HG03039 (cell line): ENCODE measurements around the gene FAM117A.
A peak's percentile ranks its signal among the peaks of the same experiment; 100 is the strongest.
"Not testable (repeated sequence)": the region's sequence is repeated elsewhere in the genome, so short reads cannot be mapped to it uniquely, and the experiment has no call there.

Experiments
- ATAC-seq: cut with Tn5 transposase; IDR thresholded peaks from one replicate; pipeline ENCODE4 v1.9.1; 2021; ENCODE audit warnings: mild to moderate bottlenecking, moderate library complexity; ENCODE audit not compliant: unreplicated experiment

The FAM117A gene

DNA sequence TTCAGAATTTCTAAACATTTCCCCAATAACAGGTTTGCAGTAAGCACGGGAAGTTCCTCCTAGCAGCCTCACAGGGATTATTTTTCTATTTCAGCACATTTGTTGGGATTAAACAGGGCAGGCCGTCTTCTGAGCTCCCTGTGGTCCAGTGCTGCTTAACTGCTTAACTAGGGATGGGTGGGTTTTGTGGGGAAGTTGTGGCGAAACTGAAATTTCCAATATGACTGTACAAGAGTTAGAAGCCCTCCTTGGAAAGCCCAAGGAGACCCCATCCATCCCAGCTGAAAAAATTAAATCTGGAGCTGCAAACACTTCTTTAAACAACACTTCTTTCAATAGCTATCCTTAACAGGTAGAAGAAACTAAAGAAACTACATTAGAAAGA lies 22.2 kb downstream of the FAM117A start:
- no peak for ATAC-seq

DNA sequence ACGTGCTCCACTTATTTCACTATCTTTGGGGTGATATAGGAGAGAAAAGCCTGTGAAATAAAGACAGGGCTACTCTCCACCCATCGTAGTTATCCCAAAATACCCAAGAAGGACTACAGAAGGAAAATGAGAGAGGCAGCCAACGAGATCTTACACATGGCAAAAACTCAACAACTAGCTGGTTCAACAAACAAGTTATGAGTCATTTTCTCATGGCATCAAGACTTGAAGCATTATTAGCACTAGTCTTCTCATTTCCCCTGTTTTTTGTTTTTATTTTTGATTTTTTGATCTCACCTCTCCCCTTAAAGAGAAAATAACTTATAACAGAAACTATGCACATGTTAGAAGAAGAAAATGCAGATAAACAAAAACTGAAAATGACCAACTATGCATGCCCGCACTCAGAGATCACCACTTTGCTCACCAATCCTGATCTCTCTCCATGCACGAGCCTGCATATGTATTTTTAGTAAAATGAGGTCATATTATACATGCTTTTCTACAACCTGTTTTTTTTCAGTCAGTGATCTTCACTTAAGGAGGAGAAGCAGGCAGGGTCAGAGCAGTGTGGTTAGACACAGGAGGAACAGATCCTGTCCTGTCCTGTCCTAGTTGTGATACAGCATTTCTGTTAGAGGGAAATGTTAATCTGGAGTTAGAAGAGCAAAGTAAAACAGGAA lies 22.8 kb downstream of the FAM117A start:
- ATAC-seq: peak; percentile 46

DNA sequence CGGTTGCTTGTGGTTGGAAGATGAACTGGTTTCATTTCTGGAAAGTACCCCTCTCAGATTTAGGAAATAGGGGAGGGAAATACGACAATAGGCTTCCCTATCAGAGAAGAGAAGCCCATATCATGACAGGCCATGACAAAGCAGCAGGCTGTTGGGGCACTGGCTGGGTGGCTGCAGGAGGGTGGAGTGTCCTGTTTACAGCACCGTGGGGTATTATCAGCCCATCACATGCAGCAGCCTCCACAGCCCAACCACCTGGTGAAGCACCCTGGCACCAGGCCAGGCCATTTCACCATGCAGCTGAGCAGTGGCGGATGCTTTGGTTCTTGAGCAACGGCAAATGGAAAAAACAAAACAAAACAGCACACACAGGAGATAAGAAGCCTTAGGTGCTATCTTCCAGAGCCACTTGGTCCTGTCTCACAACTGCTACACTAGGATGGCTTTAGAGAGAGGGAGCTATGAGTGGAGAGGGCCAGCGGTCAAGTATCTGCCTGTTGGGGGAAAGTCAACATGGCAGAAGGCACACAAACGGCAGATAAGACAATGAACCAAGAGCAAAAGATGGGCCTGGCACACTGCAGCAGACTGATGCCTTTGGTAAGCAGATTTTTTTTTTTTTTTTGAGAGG lies 24.2 kb downstream of the FAM117A start:
- ATAC-seq: no peak

DNA sequence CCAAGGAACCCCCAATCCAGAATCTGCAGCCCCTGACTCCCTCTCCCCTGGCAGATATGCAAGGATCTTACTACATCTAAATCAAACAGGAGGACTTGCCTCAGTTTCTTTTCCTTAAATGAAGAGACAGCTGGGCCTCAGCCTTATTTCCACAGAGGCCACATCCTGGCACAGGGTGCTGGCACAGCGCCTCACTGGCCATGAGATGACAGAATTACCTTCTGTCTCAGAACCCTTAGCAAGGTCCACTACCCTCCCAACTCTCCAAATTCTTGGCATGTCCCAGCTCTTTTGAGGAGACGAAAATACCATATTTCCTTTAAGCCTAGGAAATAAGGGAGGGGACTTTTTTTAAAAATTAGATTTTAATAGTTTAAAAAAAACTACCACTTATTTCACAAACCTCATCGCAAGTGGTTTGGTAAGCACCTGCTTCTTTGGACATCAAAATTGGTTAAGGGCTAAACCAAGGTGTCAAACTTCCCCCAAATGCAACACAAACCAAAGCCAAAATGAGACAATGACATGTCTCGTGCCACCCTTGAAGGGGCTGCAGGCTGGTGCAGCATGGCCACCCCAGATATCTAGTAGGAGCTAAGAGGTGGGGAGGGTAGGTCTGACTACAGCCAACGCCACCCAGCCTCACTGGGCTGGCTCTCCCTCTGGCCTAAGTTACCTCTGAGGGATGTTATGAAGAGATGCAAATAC lies 25.3 kb downstream of the FAM117A start:
- ATAC-seq: no peak

DNA sequence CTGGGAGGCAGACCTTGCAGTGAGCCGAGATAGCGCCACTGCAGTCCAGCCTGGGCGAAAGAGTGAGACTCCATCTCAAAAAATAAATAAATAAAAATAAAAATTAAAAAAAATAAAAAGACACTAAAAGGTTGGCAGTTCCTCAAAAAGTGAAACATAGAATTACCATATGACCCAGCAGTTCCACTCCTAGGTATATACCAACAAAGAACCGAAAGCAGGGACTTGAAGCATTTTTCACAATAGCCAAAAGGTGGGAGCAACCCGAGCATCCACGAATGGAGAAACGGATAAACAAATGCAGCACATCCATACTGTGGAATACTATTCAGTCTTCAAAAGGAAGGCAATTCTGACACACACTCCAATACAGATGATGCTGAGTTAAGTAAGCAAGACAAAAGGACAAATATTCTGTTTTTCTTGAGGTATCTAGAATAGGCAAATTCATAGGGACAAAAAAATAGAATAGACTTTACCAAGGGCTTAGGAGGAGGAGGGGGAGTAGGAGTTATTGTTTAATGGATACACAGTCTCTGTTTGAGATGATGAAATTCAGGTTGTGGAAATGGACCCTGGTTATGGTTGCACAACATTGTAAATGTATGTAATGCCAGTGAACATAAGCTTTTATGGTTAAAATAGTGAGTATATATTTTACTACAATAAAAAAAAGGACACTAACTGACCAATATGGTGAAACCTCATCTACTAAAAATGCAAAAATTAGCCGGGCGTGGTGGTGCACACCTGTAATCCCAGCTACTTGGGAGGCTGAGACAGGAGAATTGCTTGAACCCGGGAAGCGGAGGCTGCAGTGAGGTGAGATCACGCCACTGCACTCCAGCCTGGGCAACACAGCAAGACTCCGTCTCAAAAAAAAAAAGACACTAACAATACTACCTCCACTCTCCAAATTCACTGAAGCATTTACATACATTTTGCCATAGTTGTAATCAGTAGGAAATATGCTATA lies 29.1 kb downstream of the FAM117A start:
- no peak for ATAC-seq

DNA sequence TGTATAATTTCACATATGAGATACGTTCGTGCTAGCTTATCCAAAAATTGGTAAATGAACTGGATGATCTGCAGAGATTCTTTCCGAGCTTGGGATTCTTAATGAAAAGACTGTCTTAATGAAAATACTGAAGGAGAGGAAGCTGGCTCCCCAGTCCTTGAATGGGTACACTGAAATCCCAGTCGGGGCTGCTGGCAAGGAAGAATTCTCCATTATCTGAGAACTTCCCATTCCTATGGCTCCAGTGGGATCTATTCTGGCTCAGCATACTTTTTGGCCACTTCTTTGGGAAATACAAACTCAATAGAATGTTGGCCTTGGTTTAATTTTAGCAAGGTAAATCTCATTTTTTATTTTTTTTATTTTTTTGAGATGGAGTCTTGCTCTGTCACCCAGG lies 32.5 kb downstream of the FAM117A start:
- ATAC-seq: no peak

DNA sequence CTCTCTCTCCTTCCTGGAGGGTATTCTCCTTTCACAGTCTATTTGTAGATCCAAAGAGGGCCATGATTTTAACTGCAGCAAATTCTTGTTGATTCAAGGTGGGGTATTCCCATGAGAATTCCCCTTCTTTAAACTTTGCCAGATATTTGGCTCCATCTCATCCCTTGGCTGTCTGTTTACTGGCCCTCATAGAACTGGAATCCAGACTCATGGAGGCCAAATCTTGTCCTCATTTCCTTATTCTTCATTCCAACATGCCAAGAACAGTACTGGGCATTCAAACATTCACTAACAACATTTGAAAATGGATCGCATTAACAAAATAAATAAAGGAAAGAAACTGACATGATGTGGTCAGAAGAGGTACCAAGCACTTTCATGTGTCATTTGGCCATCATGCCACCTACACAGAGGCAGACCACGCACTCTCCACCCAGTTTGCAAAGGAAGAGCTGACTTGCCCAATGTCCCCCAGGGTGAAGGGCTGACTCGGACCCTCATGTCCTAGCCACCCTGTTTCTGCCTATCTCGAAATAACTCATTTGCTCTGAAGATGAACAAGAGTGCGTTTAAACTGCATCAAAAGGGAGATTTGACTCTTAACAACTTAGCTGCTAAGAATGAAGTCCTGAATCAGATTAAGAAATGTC lies 33.0 kb downstream of the FAM117A start:
- ATAC-seq: no peak

DNA sequence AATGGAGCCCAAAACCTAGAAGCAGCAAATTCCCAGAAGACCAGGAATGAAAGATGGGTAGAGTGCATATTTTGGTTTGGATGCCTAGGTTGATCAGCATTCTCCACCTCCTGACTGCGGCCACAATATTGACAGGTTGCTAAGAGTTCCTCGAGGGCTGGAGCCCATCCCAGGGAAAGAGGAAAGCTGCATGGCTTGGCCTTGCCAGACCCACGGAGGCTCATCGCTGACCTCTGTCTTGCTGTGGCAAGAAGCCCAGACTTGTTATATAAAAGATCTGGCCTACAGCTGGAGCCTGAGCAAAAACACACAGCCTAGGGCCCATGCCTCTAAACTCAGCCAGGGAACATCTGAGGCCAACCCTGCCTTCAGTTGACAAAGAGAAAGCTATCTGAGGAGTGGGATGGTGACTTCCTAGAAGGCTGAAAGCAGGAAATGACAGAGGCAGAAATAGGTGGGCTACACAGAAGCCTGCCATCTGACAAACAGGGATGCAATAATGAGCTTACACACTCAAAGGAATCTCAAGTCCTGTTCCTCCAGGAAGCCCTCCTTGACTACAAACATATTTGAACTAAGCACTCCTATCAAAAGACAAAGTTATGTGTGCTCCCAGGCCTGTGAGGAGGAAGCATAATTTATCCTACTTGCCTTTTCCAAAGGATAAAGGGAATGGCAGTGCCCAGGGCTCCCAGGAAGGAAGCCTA lies 33.7 kb downstream of the FAM117A start:
- no peak for ATAC-seq

DNA sequence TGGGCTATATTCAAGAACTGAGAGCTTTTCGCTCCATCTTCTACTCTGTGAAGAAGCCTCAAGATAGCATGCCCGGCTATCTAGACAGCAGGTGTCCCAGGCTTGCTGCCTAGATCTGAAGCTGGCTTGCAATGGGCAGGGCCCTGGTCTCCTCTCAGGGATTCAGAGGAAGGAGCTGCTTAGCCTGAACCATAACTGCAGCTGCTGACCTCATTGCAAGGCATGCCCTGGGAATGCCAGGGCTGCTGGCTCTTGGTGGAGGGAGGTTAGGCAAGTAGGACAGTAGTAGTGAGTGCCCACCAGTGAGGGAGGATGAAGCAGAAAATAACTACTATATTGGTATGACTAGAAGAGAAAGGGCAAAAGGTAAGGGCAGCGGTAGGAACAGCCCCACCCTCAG lies 34.9 kb downstream of the FAM117A start:
- no peak for ATAC-seq

DNA sequence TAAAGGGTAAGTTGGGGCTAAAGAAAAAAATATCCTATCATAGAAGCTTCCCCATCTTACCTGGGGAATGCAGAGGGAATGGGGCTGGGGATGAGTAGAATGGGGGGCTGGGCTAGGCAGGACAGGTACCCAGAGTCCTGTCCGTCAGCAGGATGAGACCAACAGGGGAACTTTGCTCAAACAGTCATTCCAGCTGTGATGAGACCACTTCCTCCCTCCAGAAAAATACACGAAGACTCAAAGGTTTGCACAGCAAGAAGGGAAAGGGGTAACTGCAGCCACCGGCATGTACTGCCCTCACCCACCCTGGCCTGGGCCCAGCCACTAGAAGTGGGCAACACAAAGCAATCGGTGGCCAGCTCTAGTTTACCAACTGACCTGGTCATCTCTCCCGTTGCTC lies 35.5 kb downstream of the FAM117A start:
- no peak for ATAC-seq

DNA sequence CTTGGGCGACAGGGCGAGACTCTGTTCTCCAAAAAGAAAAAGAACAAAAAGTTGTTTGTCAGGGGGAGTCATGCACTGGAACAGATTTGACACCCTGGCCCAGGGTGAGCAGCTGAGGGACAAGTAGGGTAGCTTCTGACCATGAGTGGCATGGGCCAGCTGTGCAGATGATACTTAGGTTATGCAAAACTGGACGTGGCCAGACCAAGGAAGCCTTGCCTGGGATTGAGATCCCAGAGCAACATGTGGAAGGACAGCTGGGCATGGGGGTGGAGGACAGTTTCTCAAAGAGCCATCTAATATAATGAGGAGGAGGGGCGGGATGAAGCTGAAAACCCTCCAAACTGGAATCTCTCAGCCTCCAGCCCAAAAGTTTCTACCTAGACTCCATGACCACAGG lies 36.6 kb downstream of the FAM117A start:
- no peak for ATAC-seq

DNA sequence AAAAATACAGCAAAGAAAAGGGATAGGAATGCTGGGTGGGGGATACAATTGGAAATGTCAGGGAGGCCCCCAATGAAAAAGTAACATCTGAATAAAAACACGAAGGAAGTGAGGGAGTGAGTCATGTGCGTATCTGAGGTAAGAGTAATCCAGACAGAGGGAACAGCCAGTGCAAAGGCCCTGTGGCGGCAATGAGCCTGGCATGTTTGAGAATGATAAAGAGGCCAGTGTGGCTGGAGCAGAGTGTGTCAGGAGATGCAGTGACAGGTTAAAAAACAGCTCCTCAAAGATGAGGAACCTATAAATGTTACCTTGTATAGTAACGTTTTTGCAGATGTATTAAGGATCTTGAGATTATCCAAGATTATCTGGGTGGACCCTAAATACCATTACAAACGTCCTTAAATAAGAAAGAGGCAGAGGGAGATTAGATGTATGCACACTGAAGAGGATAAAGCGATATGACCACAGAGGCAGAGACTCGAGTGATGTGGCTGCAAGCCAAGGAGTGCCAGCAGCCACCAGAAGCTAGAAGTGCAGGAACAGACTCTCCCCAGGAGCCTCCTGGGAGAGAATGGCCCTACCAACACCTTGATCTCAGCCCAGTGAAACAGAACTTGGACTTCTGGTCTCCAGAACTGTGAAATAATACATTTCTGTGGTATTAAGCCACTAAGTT lies 38.3 kb downstream of the FAM117A start:
- ATAC-seq: no peak

DNA sequence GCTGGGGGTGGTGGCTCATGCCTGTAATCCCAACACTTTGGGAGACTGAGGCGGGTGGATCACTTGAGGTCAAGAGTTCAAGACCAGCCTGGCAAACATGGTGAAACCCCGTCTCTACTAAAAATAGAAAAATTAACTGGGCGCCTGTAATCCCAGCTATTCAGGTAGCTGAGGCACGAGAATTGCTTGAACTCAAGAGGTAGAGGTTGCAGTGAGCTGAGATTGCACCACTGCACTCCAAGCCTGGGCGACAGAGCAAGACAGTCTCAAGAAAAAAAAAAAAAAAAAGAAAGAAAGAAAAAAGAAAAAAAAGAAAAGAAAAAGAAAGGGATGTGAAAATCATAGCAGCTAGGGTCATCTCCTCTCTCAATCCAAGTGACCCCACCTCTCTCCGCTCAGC lies 39.4 kb downstream of the FAM117A start:
- not testable (repeated sequence) for ATAC-seq

DNA sequence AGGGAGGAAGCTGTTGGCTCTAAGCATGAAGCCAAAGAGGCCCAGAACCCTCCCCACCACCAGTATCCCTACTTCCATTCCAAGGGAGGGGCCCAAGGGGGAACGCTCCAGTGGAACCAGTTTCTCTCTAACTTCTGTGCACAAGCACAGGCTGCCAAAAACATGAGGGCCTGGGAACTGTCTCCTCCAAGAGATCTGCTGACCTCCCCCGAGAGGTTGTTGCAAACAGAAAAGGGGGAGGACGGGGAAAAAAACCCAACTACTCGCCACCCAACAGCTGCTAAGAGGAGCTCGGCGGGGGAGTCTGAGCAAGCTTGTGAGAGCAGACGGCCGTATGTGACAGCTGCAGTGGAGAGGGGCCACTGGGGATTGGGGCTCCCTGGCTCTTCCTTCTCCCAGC lies 40.5 kb downstream of the FAM117A start:
- ATAC-seq: no peak

DNA sequence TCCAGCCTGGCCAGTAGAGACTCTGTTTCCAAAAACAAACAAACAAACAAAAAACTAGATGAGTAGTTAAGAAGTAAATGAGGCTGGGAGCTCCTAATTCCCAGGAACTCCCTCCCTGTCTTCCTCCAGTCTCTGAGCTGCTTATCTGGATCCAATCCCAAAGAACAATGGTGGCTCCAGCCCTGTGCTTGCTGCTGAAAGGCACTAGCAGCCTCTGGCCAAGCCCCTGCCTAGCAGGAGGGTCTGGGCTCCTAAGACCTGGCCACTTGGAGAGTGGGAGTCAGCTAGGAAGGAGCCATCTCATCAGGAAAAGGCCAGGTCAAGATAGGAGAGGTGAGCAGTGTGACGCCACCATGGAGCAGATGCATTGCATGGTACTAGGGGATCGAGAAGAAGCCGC lies 41.9 kb downstream of the FAM117A start:
- ATAC-seq: no peak

DNA sequence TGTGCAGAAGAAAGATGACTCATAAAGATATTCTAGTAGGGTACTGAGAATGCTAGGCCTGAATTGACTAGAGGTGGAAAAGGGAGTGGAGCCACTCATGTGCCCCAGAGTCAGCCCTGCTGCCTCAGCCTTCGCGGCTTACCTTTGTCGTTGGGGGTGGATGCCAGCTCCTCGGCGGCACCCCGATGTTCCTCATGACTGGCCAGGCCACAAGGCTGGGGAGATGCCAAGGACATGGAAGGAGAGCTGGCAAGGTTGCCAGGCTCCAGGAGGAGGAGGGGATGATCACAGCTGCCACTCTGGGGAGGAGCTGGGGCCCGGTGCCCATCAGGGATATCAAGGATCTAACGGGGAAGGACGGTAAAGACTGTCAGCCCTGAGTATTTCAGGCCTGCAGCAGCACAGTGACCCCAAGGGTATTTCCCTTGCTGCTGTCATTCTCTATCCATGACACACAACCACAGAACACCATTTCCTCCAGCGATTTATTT lies 46.5 kb downstream of the FAM117A start:
- no peak for ATAC-seq

DNA sequence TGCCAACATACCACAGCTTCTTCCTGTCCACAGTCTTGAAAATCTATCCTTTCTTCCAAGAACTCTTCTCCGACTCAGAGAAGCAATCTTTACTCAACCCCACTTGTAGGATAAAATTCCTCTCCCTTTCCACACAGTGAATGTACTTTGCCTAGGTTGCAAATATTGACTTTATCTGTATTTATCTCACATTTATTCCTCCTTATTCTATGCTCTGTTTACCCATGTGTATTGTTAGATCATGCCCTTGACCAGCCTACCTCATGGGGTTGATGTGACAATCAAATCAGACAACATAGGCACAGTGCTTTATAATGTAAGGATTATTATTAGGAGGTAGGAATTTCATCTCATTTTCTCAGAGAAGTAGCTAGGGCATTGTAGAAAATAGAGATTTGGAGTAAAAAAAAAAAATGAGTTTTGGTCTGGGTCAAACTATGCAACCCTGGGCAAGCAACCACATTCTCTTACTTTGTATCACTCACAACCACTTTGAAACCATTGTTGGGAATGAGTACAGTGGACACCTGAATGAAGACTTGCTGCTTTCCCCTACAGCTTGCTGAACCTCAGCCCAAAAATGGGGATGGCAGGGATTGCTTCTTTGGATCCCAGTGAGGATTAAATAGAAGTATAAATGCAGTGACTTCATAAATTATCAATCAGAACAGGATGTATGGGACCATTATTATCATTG lies 47.1 kb downstream of the FAM117A start:
- ATAC-seq: no peak

DNA sequence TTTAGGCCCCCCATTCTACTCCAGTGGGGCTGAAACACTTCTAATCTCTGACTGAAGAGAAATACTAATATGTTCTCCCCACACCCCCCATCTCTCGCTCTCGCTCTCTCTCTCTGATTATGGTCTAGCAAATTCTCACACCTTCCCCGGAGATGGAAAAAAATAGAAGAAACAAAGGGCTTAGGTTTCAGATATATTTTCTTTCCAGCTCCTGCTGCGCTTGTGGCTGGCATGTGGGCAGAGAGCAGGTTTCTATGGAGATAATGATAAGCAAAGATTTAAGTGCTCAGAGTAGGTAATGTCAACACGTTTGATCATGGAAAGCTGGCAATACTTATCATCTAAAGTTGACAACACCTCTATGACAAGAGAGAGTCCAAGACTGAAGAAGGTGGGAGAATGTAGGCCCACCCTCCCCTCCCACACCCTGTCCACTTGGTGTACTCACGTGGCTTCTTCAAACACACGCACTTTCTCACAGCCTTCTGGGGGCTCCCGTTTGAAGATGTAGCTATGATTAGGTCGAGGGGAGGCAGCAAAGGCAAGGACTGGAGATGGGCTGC lies 48.1 kb downstream of the FAM117A start:
- ATAC-seq: no peak
